HG03575 (cell line): Measurements from ENCODE around the gene MAP4K1.

Source experiments
- ATAC-seq: cut with Tn5 transposase; IDR thresholded peaks from one replicate; pipeline ENCODE4 v1.9.1; 2021; ENCODE audit not compliant: unreplicated experiment, insufficient number of reproducible peaks, low FRiP score; ENCODE audit errors: extremely low read depth

MAP4K1 gene

DNA sequence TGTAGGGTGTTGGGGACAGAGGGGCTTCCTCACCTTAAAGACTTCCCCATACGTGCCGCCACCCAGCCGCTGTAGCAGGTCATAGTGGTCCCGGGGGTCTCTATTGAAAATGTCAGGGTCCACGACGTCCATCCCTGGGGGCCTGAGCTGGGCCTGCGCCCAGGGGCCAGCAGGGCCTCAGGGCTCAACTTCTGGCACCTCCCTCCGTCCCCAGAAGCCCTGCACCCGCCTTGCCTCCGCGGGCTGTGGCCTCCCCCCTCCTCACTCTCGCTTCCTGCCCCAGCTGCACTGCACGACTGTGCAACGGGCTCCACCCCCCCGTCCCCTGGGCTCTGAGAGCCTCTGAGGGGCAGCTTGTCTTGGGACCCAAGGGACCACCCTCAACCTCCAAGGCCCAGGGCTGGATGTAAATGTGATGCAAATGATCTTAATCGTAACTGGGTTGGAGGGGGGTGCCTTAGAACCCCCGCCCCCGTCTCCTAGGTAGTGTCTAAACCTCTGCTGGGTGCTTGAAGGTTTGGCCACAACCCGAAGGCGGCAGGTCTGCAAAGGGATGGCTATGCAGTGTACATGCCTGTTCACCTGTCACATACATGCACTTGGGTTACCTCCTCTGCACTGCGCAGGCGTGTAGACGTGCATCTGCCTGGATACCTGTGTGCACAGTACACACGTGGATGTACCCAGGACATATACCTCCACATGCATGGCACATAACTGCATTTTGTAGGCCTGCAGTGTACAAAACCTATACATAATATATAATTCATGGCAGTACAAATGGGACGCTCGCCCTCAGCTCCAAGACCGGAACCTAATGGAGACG lies at the start of gene MAP4K1:
MAP4K1 (minus strand) TSS at position 190 of the 826 bp plus-strand sequence; CDS start at position 132, 58 bp downstream.
- ATAC-seq = no peak

DNA sequence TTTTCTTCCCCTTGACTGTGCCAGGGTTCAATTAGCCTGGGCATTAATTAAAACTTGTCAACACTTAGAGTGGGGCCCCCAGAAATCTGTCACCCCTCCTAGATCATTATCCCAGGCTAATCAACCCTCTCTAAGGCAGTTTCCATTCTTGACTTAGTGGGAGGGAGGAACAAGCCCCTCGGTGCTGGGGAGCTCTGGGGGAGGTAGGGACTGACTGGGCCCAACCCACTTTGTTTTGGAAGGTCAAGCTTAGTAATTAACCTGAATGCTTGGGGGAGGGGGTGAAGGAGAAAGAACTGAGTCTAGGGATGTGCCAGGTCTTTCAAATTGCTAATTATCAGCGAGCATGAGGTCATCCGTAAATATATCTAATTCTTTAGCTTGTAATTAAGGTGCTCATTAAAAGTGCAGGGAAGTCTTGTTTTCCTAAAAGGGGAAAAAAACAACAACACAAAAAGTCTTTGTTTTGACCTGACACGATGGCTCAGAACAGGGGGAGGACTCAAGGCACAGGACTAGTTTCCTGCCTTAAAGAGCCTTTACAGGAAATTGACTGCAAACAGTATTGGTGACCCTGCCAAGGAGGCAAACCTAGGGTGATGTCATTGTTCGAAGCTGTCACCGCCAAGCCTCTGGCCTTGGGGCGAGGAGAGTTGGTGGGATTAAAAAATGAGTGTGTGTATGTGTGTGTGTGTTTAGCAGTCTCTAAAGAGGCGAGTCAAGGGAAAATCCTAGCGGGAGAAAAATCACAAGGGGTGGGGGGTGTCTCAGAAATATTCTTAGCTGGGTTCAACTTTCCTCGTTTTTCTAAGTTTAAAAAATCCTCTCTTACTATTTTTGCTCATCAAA lies 49.1 kb upstream of the MAP4K1 start:
- ATAC-seq = no peak

DNA sequence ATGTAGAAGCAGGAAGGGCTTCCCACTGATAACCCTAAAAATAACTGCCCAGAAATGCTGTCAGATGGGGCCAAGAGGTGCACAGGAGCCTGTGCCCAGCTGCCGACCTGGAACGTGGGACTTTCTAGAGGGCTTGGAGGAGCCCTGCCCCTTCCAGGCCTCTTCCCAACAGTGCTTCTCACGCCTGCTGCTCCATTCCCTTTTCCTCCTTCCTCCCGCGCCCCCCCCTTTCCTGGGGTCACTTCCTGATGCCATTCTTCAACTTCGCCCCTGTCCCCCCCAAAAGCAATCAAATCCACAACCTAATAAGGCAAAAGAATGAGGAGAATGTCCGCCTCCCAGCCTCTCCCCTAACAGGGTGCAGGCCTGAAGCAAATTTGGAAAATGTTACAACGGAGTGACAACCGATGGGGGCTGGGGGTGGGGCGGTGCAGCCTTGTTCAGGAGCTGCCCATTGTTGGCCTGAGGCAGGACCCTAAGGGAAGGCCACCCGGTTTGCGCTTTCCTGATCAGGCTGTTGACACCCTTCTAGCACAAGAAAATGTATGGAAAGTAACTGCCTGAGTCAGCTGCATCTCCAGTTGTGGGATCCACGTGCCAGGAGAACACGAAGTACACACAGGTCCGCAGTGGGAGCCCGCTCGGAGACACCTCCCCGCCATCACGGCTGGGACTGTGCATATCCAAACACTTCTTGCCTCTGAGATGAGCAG lies 48.4 kb upstream of the MAP4K1 start:
- ATAC-seq = no peak

DNA sequence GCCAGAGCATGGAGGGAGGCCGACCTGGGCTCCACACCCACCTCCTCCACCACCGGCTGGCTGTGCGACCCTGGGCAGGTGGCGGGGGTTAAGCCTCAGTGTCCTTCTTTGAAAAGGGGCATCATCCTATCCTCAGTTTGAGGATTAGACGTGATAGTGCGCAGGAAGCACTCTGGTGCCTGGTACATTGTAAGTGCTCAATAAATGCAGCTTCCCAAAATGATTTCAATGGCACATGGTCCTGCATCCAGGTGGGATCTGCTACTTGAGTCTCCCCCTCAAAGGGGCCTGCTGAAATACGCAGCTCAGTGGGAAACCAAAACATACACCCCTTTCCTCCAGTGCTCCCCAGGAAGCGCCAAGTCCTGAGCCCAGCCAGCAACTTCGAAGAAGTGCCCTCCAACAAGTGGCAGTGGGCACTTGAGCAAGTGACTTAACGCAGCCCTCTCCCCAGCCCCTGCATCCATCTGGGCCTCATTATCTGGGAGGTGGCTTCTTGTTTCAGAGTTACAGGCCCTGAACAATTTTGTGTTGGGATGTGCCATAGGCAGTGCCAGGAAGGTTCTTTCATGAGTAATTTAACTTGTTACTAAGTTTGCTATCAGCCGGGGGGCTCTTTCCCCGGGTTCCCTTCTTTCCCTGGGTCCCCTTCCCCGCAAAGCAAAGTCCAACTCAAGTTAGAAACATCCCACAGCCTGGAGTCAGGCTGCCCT lies 47.6 kb upstream of the MAP4K1 start:
- no peak for ATAC-seq

DNA sequence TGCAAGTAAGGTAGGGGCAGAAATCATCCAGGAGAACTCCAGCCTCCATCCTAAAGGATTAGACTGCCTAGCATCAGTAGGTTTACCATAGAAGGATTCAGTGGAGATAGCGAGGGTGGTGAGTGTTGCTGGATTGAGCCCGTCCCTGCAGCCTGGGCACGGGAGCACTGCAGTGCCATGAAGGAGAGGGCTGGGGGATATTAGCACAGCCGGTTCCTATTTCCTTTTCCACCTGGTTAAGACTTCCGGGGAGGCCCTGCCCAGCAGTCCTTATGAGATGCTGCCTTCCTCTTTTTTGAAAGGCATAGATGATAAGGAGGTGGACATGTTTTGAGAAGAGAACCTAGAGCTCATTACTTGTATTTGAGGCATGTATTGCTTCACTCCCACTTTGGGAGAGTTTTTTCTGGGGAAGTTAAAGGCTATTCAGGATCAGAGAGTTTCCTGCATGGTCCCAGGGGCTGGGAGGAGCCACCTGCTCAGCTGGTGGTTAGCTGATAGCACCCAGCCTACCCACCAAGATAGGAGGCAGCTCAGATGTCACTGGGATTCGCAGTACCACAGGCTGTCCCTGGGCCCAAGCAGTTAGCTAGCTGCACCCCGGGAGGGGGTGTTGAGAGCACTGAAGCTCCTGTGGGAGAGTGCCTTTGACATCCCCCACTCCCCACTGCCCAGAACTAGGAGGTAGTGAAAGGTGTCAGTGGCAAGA lies 46.9 kb upstream of the MAP4K1 start:
- ATAC-seq = no peak

DNA sequence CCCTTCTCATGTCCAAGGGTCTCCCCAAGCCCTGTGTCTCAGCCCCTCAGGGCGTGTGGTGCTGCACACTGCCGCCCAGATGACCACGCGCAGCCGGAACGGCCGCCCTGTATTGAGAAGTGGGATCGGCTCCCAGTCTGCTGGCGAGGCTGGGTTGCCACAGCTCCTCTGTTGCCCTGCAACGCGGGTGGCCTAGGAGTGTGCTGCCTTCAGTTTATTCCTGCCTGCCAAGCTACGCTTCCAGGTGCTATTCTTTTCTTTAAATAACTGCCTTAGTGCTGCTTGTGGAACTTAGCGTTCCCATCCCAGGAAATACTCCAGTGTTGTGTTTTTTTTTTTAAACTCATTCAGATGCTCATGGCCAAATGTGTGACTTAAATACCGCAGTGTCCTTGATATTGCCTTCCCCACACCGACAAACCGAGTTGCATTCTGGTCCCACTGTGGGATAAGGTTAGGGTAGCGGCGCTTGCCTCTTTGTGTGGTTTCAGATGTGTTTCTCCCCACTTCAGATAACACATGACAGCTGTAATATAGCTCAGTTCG lies 46.3 kb upstream of the MAP4K1 start:
- ATAC-seq = no peak

DNA sequence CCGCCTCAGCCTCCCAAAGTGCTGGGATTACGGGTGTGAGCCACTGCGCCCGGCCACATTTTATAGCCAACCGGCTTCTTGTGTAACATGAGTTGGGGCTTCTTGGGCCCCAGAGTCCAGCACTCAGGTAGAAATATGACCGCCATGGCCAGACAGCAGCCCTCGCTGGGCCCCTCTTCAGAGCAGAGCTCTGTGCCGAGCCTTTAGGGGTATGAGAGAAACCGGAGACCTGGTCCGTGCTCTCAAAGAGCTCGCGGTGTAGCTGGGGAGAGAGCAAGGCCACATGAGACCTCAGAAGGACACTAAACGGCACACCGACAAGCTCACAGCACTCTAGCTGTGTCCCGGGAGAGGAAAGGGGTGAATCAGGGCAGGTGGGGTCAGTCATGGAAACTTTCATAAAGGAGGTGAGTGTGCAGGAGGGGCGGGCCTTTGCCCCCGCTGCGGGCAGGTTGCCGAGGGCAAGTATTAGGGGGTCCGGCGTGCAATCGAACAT lies 45.5 kb upstream of the MAP4K1 start:
- no peak for ATAC-seq

DNA sequence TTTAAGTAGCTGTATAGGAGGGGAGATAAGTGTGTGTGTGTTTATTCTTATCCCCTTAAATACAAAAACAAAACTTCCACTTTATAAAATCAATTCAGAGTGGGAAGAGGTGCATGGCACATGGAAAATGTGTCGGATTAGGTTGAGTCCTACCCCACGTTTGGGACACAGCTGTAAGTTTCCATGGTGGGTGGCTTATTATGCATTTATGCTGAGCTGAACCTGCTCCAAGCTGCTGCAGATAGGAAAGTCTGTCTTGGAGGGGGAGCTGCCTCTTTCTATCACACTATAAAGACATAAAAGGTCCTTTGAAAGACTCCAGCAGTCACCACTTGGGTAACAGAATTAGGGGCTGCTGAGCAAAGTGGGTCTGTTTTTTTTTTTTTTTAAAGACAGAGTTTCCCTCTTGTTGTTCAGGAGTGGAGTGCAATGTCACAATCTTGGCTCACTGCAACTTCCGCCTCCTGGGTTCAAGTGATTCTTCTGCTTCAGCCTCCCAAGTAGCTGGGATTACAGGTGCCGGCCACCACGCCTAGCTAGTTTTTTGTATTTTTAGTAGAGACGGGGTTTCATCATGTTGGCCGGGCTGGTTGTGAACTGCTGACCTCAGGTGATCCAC lies 44.9 kb upstream of the MAP4K1 start:
- ATAC-seq = no peak

DNA sequence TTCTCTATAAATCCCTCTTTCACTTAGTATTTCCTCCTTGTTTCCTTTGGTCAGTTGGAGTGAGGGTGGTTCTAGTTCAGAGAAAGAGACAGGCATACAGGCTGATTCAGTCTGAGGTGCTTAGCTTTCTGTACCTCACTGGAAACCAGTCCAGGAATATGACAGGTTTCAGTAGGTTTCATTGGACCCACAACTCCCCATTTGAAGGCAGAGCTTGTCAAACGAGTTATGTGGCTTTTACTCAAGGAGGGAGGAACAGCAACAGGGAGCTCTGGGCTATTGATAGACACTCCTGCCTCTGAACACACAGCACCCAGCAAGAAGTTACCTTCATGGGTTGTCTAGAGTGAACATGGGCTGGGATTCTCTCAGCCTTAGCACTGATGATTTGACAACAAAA lies 44.2 kb upstream of the MAP4K1 start:
- ATAC-seq = no peak

DNA sequence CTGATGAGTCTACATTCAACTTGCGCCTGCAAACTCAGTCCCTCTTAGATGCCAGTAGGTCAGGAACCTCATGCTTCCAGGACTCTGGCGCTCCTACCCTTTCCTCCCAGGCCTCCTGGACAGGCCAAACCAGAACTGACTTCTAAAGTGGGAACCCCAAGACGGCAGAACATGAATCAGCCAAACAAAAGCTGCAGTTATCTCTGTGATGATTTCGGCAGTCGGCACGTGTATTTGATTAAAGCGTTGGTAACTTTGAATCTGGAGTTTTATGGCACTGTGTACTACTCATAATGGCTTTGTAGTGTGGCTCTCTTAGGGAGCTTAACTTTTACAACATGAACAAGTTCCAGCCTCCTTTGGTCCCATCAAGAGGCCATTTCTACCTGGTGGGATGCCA lies 43.4 kb upstream of the MAP4K1 start:
- ATAC-seq = no peak

DNA sequence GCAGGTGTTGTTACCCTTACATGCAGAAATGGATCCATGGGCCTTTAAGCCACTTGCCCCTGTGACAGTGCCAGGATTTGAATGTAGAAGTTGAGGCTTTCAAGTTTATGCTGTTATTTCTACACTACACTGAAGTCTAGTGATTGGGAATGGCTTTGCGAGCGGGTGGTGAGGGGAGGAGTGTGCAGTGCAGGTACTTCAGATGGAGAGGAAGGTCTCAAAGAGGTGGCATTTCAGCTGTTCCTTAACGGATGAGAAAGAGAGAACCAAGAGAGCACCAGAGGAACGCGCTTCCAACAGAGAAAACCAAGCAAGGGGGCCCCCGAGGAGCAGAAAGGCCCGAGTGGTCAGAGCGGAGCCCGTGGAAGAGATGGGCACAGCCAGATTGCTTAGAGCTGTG lies 43.0 kb upstream of the MAP4K1 start:
- ATAC-seq = no peak

DNA sequence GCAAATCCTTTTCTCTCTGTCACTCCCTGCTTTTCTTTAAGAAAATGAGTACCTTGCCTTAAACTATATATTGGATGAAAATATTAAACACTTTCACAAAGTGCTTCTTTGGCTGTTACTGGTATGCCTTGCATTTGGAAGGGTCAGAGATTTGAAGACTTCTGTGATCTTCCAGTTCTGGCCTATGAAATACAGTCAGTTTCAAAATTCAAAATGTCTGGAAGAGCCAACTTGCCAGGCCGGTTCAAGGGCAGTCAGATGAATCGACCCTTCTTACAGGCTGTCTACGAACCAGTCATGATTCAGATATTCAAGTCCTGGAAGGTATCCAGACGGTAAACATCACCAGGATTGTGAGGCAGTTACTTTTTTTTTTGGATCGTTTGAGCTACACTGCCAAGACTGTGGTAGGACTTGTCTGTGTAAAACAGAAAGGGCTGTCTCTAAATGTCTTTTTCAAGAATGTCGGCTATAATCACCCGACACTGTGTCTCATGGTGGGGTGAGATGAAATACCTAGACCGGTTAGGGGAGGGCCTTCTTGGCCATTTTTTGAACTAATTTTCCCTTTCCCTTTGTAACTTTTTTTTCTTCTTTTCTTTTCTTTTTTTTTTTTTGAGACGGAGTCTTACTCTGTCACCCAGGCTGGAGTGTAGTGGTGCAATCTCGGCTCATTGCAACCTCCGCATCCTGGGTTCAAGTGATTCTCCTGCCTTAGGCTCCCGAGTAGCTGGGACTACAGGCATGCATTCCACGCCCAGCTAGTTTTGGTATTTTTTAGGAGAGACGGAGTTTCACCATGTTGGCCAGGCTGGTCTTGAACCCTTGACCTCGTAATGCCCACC lies 40.9 kb upstream of the MAP4K1 start:
- ATAC-seq = no peak

DNA sequence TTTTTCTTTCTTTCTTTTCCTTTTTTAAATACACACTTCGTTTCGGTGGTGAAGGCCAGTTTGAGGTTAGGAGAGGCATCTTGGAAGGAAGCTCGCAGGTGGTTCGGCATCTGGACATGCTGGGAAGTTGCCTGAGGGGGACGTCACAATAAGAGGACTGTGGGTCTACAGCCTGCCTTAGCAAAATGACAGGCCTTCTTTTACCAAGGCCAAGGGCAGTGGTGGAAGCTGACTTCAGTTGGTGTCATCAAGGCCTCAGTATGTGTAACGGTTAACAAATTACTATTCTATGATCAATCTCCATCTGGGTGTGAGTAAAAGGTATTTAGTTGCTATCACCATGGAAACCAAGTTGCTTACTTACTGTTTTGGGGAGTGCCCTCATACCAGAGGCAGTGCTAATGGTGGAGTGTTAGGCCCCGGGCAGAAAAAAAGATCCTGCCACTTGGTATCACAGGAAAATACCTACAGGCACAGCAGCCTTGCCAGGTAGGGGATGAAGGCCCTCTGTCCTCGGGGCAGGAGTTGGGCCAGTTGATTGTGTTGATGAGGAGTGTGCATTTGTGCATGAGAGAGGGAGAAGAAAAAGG lies 40.0 kb upstream of the MAP4K1 start:
- ATAC-seq = no peak

DNA sequence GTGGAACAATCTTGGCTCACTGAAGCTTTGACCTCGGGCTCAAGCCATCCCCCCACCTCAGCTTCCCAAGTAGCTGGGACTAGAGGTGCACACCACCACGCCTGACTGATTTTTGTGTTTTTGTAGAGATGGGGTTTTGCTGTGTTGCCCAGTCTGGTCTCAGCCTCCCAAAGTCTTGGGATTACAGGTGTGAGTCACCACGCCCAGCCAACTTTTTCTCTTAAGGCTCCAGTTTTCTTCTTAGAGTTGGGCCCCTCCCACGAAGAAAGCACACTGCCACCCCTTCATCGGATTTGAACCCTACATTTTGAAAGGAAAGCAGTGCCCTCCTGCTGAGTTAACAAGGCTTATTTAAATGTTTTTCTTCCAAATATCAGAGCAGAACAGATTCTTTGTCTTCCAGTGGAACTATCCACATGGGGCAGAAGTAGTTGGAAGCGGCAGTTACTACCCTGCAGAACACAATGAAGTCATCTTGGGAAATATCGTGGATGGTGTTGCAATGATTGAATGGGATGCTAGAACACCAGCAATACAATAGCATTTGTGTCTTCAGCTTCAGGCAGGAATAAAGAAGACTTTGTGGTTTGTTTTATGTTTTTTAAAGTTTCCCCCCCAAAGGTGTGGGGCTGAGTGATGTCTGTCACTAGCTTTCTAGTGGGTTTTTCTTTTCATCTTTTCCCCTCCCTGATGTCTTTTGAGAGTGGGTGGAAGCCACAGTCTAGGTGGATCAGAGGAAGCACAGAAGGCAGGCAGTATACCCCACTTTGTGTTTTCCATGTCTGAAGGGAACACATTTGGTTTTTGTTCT lies 38.6 kb upstream of the MAP4K1 start:
- ATAC-seq = no peak

DNA sequence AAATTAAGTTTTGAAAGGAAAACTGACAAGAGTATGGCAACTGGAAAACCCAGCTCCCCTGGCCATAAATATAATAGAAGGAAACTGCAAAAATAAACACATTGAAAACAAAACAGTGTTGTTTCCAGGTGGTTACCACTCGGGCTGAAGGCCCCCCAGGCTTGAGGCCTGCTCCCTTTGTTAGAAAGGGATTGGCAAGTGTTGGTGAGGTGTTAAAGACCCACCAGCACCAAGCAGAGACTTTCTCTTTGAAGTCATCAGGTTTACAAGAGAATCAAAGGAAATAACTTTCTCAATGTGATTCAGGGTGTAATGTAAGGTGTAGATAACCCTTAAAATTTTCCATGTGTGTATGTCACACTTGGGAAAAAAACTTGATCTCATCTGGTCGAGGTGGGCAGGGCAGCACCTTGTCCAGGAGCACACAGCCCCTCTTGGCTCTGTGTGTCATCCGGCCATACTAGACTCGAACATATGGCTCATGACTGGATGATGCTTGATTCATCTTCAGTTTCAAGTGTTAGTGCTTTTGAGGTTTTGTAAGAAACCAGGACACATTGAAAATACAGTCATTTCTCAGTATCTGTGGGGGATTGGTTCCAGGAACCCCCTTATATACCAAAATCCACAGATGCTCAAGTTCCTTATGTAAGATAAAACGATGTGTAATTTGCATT lies 37.5 kb upstream of the MAP4K1 start:
- ATAC-seq = no peak
